ENCODE measurements around the gene DSCAM. TPM values are rescaled to one million over a fixed set of nuclear protein-coding genes. Genes with fewer than 3 reads are reported as not detected.

The DSCAM gene
- total RNA-seq, 4 donors from 2014 or later = 0.03 TPM; not detected in 3

- ATAC-seq = no peak
- H3K4me1 ChIP-seq = no peaks in the 10 kb centered on the region
- intact Hi-C loops (cut with DNase I; ENCODE audit: low total_unique reads) = no loop called here
- in situ Hi-C loops (cut with MboI; ENCODE audit: low sequenced_read_pairs in 4 of 4) = no loop called here
- no peaks in the 10 kb centered on the region for H3K36me3 ChIP-seq
- H3K27me3 ChIP-seq = no peaks in the 10 kb centered on the region
- no peak overlapping the region for H3K4me3 ChIP-seq
- no peak overlapping the region for H3K27ac ChIP-seq
- H3K9me3 ChIP-seq = no peaks in the 10 kb centered on the region
- TF ChIP-seq POLR2A (IDR thresholded peaks at IDR 0.05) = no peak
- no peak for TF ChIP-seq CTCF (IDR thresholded peaks at IDR 0.05 in 4 of 5, conservative IDR thresholded peaks at IDR 0.05 in 1 of 5)
- no peak for DNase-seq
Measured at GRCh38 chr21:40853956-40854688, 7.2 kb upstream of the DSCAM start.

DNA sequence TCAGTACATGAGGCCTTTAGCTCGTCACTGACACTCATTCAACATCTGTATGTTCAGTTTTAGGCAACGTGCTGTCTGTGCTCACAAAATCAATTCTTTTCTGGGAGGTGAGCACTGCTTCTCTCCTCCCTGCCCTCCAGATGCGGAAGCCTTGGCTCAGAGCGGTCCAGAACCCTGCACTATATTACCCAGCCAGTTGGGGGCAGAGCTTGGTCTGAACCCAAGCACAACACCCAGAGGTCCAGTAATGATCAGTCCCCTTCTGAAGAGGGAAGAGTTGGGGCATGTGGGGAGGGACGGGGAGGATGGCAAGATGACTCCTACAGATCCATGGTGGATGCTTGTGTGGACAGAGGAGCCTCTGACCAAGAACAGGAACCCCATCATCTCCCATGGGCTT, 5.6 kb upstream of the DSCAM start:
- intact Hi-C loops (cut with DNase I; ENCODE audit: low total_unique reads) (no loop called here), in situ Hi-C loops (cut with MboI; ENCODE audit: low sequenced_read_pairs in 4 of 4) (no loop called here)
- no peaks in the 10 kb centered on the region for H3K9me3 ChIP-seq
- TF ChIP-seq CTCF (IDR thresholded peaks at IDR 0.05 in 4 of 5, conservative IDR thresholded peaks at IDR 0.05 in 1 of 5) = no peak
- no peak for TF ChIP-seq POLR2A (IDR thresholded peaks at IDR 0.05)
- H3K27ac ChIP-seq = no peak overlapping the region
- no peak overlapping the region for H3K4me3 ChIP-seq
- DNase-seq (no peak), ATAC-seq (no peak)
- peaks cover 1 to 4% (median 3%) of the 10 kb centered on the region in 3 donors for H3K27me3 ChIP-seq
- no peaks in the 10 kb centered on the region for H3K4me1 ChIP-seq
- no peaks in the 10 kb centered on the region for H3K36me3 ChIP-seq

DNA sequence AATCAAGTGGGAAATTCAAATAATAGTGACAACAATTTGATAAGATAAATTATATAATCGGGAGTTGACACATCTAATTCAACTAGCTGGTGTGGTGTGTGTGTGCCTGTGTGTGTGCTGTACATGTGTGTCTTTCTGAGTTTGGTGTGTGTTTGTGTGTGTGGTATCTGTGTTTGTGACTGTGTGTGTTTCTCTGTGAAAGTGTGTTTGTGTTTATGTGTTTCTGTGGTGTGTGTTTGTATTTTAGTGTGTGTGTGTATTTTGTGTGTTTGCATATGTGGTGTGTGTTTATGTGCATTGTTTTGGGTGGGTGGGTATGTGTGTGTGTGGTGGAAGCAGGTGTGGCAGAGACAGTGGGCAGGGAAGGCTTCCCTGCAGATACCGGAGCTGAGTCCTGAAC, 4.8 kb upstream of the DSCAM start:
- intact Hi-C loops (cut with DNase I; ENCODE audit: low total_unique reads) (no loop called here), in situ Hi-C loops (cut with MboI; ENCODE audit: low sequenced_read_pairs in 4 of 4) (no loop called here)
- Histone ChIP-seq H3K4me1 (no peaks in the 10 kb centered on the region), H3K27ac (no peak overlapping the region), H3K27me3 (peaks cover 7 to 11% (median 8%) of the 10 kb centered on the region in 3 donors), H3K9me3 (no peaks in the 10 kb centered on the region), H3K4me3 (no peak overlapping the region), H3K36me3 (no peaks in the 10 kb centered on the region)
- ATAC-seq = no peak
- DNase-seq = no peak
- TF ChIP-seq POLR2A (IDR thresholded peaks at IDR 0.05) = no peak
- no peak for TF ChIP-seq CTCF (IDR thresholded peaks at IDR 0.05 in 4 of 5, conservative IDR thresholded peaks at IDR 0.05 in 1 of 5)

GRCh38 chr21:40850071-40850470, 3.1 kb upstream of the DSCAM start:
- DNase-seq (no peak), ATAC-seq (no peak)
- TF ChIP-seq CTCF (IDR thresholded peaks at IDR 0.05 in 4 of 5, conservative IDR thresholded peaks at IDR 0.05 in 1 of 5) (no peak), POLR2A (IDR thresholded peaks at IDR 0.05) (no peak)
- intact Hi-C loops (cut with DNase I; ENCODE audit: low total_unique reads) (no loop called here), in situ Hi-C loops (cut with MboI; ENCODE audit: low sequenced_read_pairs in 4 of 4) (no loop called here)
- no peak overlapping the region for H3K4me3 ChIP-seq
- H3K27me3 ChIP-seq = peaks cover 7 to 19% (median 19%) of the 10 kb centered on the region in 3 donors
- no peaks in the 10 kb centered on the region for H3K4me1 ChIP-seq
- no peaks in the 10 kb centered on the region for H3K9me3 ChIP-seq
- no peaks in the 10 kb centered on the region for H3K36me3 ChIP-seq
- no peak overlapping the region for H3K27ac ChIP-seq

- Histone ChIP-seq H3K27me3 (peaks cover 7 to 24% (median 19%) of the 10 kb centered on the region in 3 donors), H3K4me1 (no peaks in the 10 kb centered on the region), H3K27ac (no peak overlapping the region), H3K4me3 (no peak overlapping the region), H3K36me3 (no peaks in the 10 kb centered on the region), H3K9me3 (no peaks in the 10 kb centered on the region)
- no peak for TF ChIP-seq CTCF (IDR thresholded peaks at IDR 0.05 in 4 of 5, conservative IDR thresholded peaks at IDR 0.05 in 1 of 5)
- no peak for TF ChIP-seq POLR2A (IDR thresholded peaks at IDR 0.05)
- ATAC-seq (no peak), DNase-seq (no peak)
- in situ Hi-C loops (cut with MboI; ENCODE audit: low sequenced_read_pairs in 4 of 4) (no loop called here), intact Hi-C loops (cut with DNase I; ENCODE audit: low total_unique reads) (no loop called here)
Measured at GRCh38 chr21:40847951-40848350, 993 bp upstream of the DSCAM start.
